C4-2B (cell line): ENCODE measurements around the gene AHCYL2.
"Not testable (repeated sequence)": the region's sequence is repeated elsewhere in the genome, so short reads cannot be mapped to it uniquely, and the experiment has no call there.

ENCODE experiments used
- ZFX ChIP-seq: fragments of 450-650 bp; IDR thresholded peaks from 2 replicates; pipeline ENCODE4 v1.6.1; 2017
- TF ChIP-seq, protein P1 (sequence below): fragments of 450-650 bp; conservative IDR thresholded peaks from 2 replicates; pipeline ENCODE4 v1.5.1; 2017; ENCODE audit warnings: mild to moderate bottlenecking

DNA sequence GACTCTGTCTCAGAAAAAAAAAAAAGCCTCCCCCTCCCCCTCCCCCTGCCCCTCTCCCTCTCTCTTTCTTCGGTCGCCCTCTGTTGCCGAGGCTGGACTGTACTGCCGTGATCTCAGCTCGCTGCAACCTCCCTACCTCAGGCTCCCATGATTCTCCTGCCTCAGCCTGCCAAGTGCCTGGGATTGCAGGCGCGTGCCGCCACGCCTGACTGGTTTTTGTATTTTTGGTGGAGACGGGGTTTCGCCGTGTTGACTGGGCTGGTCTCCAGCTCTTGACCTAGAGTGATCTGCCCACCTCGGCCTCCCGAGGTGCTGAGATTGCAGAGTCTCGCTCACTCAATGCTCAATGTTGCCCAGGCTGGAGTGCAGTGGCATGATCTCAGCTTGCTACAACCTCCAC lies 9.1 kb upstream of the AHCYL2 start:
- TF ChIP-seq, protein P1, sequence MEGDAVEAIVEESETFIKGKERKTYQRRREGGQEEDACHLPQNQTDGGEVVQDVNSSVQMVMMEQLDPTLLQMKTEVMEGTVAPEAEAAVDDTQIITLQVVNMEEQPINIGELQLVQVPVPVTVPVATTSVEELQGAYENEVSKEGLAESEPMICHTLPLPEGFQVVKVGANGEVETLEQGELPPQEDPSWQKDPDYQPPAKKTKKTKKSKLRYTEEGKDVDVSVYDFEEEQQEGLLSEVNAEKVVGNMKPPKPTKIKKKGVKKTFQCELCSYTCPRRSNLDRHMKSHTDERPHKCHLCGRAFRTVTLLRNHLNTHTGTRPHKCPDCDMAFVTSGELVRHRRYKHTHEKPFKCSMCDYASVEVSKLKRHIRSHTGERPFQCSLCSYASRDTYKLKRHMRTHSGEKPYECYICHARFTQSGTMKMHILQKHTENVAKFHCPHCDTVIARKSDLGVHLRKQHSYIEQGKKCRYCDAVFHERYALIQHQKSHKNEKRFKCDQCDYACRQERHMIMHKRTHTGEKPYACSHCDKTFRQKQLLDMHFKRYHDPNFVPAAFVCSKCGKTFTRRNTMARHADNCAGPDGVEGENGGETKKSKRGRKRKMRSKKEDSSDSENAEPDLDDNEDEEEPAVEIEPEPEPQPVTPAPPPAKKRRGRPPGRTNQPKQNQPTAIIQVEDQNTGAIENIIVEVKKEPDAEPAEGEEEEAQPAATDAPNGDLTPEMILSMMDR, result not testable (repeated sequence)
- not testable (repeated sequence) for TF ChIP-seq ZFX
